ENCODE results near the gene C2orf49.

- peak in 1 of 2 donors; percentile 16 for TF ChIP-seq POLR2A (IDR thresholded peaks at IDR 0.05)
- no peak for TF ChIP-seq CTCF (IDR thresholded peaks at IDR 0.05)
- TF ChIP-seq POLR2AphosphoS5 (IDR thresholded peaks at IDR 0.05): no peak
- TF ChIP-seq EP300 (IDR thresholded peaks at IDR 0.05): no peak
Observed at GRCh38 chr2:105337122-105338019, at the start of gene C2orf49.
